Nephron (organoid): ENCODE data around the gene SH3GLB1.
A peak's percentile ranks its signal among the peaks of the same experiment; 100 is the strongest.

Experiments used
- H3K27ac Mint-ChIP-seq, 3 experiments: 2 replicates each; pipeline ENCODE4 v1.8.0; 2020; ENCODE audit warnings: mixed read lengths in 3 of 3, mild to moderate bottlenecking in 2 of 3, moderate library complexity in 1 of 3
- H3K27me3 Mint-ChIP-seq: 2 replicates; pipeline ENCODE4 v1.8.0; 2021; ENCODE audit warnings: low read depth, mild to moderate bottlenecking, moderate library complexity, mixed read lengths
- H3K36me3 Mint-ChIP-seq: 2 replicates; pipeline ENCODE4 v1.8.0; 2020; ENCODE audit warnings: low read depth, mixed read lengths
- H3K4me1 Mint-ChIP-seq: 2 replicates; pipeline ENCODE4 v1.8.0; 2020; ENCODE audit warnings: mixed read lengths
- H3K4me3 Mint-ChIP-seq, 3 experiments: 2 replicates each; pipeline ENCODE4 v1.8.0; 2020; ENCODE audit warnings: mild to moderate bottlenecking in 3 of 3, mixed read lengths in 3 of 3, moderate library complexity in 2 of 3
- H3K9me3 Mint-ChIP-seq: 2 replicates; pipeline ENCODE4 v1.8.0; 2020; ENCODE audit warnings: mixed read lengths
- CTCF ChIP-seq, 3 experiments: fragments of 200-600 bp; sonication (generic); IDR thresholded peaks; one replicate each; pipeline ENCODE4 v1.5.0; 2021; ENCODE audit warnings: antibody characterized with exemption in 3 of 3; ENCODE audit not compliant: unreplicated experiment in 3 of 3

SH3GLB1 gene

GRCh38 chr1:86705665-86705985 lies 1.2 kb downstream of the SH3GLB1 start:
- Mint-ChIP-seq H3K4me3 (peak overlapping the region; percentile 99), H3K9me3 (no peaks in the 10 kb centered on the region), H3K36me3 (peaks cover 10% of the 10 kb centered on the region), H3K4me1 (peaks cover 37% of the 10 kb centered on the region), H3K27me3 (peaks cover 8% of the 10 kb centered on the region), H3K27ac (peak overlapping the region; percentile 95 to 100 (median 99))
- TF ChIP-seq CTCF (IDR thresholded peaks at IDR 0.05; ENCODE audit: unreplicated experiment in 3 of 3) = no peak

- peaks cover 8% of the 10 kb centered on the region for H3K27me3 Mint-ChIP-seq
- H3K9me3 Mint-ChIP-seq = no peaks in the 10 kb centered on the region
- peaks cover 39% of the 10 kb centered on the region for H3K4me1 Mint-ChIP-seq
- H3K4me3 Mint-ChIP-seq = peak overlapping the region; percentile 99
- peak overlapping the region; percentile 95 to 100 (median 99) for H3K27ac Mint-ChIP-seq
- no peak for TF ChIP-seq CTCF (IDR thresholded peaks at IDR 0.05; ENCODE audit: unreplicated experiment in 3 of 3)
- H3K36me3 Mint-ChIP-seq = peaks cover 10% of the 10 kb centered on the region
These were observed 1.8 kb downstream of the SH3GLB1 start for GRCh38 chr1:86706018-86706635.

GRCh38 chr1:86708920-86709319 lies 4.5 kb downstream of the SH3GLB1 start:
- TF ChIP-seq CTCF (IDR thresholded peaks at IDR 0.05; ENCODE audit: unreplicated experiment in 3 of 3) = no peak
- Mint-ChIP-seq H3K4me3 (peak overlapping the region in 1 of 3 experiments; percentile 27), H3K4me1 (peaks cover 42% of the 10 kb centered on the region), H3K9me3 (no peaks in the 10 kb centered on the region), H3K27ac (no peak overlapping the region), H3K27me3 (no peaks in the 10 kb centered on the region), H3K36me3 (peaks cover 10% of the 10 kb centered on the region)

- Mint-ChIP-seq H3K4me1 (peaks cover 36% of the 10 kb centered on the region), H3K36me3 (peaks cover 14% of the 10 kb centered on the region), H3K27me3 (no peaks in the 10 kb centered on the region), H3K9me3 (no peaks in the 10 kb centered on the region), H3K27ac (no peak overlapping the region), H3K4me3 (no peak overlapping the region)
- TF ChIP-seq CTCF (IDR thresholded peaks at IDR 0.05; ENCODE audit: unreplicated experiment in 3 of 3) = no peak
These were observed 7.9 kb downstream of the SH3GLB1 start for GRCh38 chr1:86712088-86712860.

- Mint-ChIP-seq H3K4me1 (peaks cover 34% of the 10 kb centered on the region), H3K27me3 (no peaks in the 10 kb centered on the region), H3K4me3 (no peak overlapping the region), H3K27ac (no peak overlapping the region), H3K9me3 (no peaks in the 10 kb centered on the region), H3K36me3 (peaks cover 12% of the 10 kb centered on the region)
- TF ChIP-seq CTCF (IDR thresholded peaks at IDR 0.05; ENCODE audit: unreplicated experiment in 3 of 3) = no peak
These were observed 9.1 kb downstream of the SH3GLB1 start for GRCh38 chr1:86713477-86713876.

GRCh38 chr1:86714159-86714558 lies 9.8 kb downstream of the SH3GLB1 start:
- no peak for TF ChIP-seq CTCF (IDR thresholded peaks at IDR 0.05; ENCODE audit: unreplicated experiment in 3 of 3)
- Mint-ChIP-seq H3K4me3 (no peak overlapping the region), H3K4me1 (peaks cover 36% of the 10 kb centered on the region), H3K27me3 (no peaks in the 10 kb centered on the region), H3K36me3 (peaks cover 14% of the 10 kb centered on the region), H3K9me3 (no peaks in the 10 kb centered on the region), H3K27ac (peak overlapping the region in 1 of 3 experiments; percentile 34)
